ENCODE data around the gene FLNC. TPM values are rescaled to one million over a fixed set of nuclear protein-coding genes. Genes with fewer than 3 reads are reported as not detected.
A peak's percentile ranks its signal among the peaks of the same experiment; 100 is the strongest.

FLNC gene
- total and polyA plus RNA-seq, 2 experiments from 2014 or later = 74.0 to 304 TPM

DNA sequence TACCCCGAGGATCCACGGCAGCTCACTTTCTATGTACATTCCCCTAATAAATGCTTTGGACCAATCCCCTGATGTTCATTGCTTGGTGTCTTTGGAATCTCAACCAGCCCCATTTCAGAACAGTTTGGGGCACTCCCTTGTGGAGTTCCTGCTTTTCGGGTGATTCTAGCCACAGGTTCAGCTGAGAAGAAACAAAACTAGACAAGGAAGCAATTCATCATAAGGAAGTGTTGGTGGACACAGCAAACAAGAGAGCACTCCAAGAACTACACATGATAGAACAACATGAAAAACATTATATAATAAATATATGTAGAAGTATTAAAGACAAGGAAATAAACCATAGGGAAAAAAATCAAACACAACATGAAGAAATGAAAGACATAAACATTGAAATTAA, 44.5 kb upstream of the FLNC start:
- no peak overlapping the region for H3K4me3 ChIP-seq
- no peak overlapping the region for H3K9ac ChIP-seq
- in situ Hi-C loops (cut with MboI) = no loop called here
- no peaks in the 10 kb centered on the region for H4K20me1 ChIP-seq (ENCODE audit: insufficient read depth)
- no peaks in the 10 kb centered on the region for H3K9me2 ChIP-seq (ENCODE audit: insufficient read depth)
- H3K79me2 ChIP-seq (ENCODE audit: insufficient read depth) = no peaks in the 10 kb centered on the region
- TF ChIP-seq EZH2phosphoT487 (IDR thresholded peaks at IDR 0.05; ENCODE audit: insufficient read depth, low read depth) (no peak), EZH2 (IDR thresholded peaks at IDR 0.05; ENCODE audit: insufficient read depth, poor library complexity, severe bottlenecking) (no peak)
- H2AFZ ChIP-seq = no peak overlapping the region
- no peak overlapping the region for H3K27ac ChIP-seq
- H3F3A ChIP-seq (ENCODE audit: insufficient read depth) = peaks cover 32% of the 10 kb centered on the region
- H3K4me2 ChIP-seq (ENCODE audit: unreplicated experiment) = no peak overlapping the region
- 79 to 86% methylated on average over 3 of the region's 3 CpGs for WGBS, 2 experiments (ENCODE audit: low coverage in 1 of 2, low lambda C conversion rate in 2 of 2, missing lambda C conversion rate in 2 of 2)
- H3K36me3 ChIP-seq (ENCODE audit: low read depth) = no peaks in the 10 kb centered on the region
- no peaks in the 10 kb centered on the region for H3K27me3 ChIP-seq (replicated peaks; ENCODE audit: insufficient read depth)
- H3K9me3 ChIP-seq (ENCODE audit: low read depth) = no peaks in the 10 kb centered on the region
- no peak for DNase-seq
- H3K4me1 ChIP-seq (ENCODE audit: insufficient read depth) = peaks cover 15% of the 10 kb centered on the region

DNA sequence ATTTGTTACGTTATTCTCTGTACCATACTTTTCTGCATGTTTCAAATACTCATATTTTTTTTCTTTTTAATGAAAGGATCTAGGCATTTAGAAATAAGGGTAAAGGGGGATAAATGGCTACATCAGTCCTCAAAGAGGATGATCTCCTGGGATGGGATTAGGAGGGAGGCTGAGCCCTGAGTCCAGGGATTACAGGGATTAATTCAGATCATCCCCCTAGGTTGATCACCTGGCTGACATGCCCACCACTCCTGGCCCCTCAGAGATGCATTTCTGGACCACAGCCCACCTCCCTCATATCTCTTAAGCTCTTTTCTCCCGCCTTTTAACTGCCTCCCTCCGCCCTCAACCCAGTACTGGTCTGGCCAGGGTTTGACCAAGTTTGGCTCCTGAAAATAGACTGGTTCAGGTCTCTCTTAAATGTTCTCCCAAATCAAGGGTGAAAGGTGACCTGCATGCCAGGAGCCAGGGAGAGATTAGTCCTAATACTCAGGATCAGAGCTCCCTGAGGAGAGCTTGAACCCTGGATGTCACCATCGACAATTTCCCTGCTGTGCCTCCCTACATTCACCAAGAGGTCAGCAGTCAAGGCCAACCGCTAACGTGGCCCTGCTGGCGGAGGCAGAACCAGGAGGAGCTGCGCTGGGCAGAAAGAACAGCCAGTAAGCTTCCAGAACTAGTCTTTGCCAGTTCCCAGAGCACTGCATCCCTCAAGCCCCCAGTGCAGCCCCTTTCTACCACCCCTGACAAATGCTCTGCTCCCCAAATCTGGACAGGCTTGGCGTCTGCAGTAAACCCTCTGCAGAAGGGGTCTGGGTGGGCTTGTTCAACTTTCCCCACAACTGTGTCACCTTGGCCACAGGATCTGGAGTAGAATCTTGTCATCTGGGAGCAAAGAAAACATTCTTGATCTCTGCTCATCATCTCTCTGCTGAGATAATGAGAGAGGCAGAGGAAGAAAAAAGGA, 41.5 kb upstream of the FLNC start:
- H3K27ac ChIP-seq = no peak overlapping the region
- no peak overlapping the region for H2AFZ ChIP-seq
- peaks cover 8% of the 10 kb centered on the region; the same call in 1 of the 2 replicates for H3F3A ChIP-seq (ENCODE audit: insufficient read depth)
- no peaks in the 10 kb centered on the region for H3K27me3 ChIP-seq (replicated peaks; ENCODE audit: insufficient read depth)
- H3K4me3 ChIP-seq = no peak overlapping the region
- H3K4me1 ChIP-seq (ENCODE audit: insufficient read depth) = no peaks in the 10 kb centered on the region; the same call in 1 of the 2 replicates
- in situ Hi-C loops (cut with MboI) = no loop called here
- TF ChIP-seq EZH2 (IDR thresholded peaks at IDR 0.05; ENCODE audit: insufficient read depth, poor library complexity, severe bottlenecking) (no peak), EZH2phosphoT487 (IDR thresholded peaks at IDR 0.05; ENCODE audit: insufficient read depth, low read depth) (no peak)
- DNase-seq = no peak
- no peaks in the 10 kb centered on the region for H3K79me2 ChIP-seq (ENCODE audit: insufficient read depth)
- H4K20me1 ChIP-seq (ENCODE audit: insufficient read depth) = no peaks in the 10 kb centered on the region
- H3K4me2 ChIP-seq (ENCODE audit: unreplicated experiment) = no peak overlapping the region
- no peaks in the 10 kb centered on the region for H3K9me3 ChIP-seq (ENCODE audit: low read depth)
- WGBS, 2 experiments (ENCODE audit: low coverage in 1 of 2, low lambda C conversion rate in 2 of 2, missing lambda C conversion rate in 2 of 2) = 79 to 80% methylated on average over 9 of the region's 9 CpGs
- H3K36me3 ChIP-seq (ENCODE audit: low read depth) = no peaks in the 10 kb centered on the region
- no peaks in the 10 kb centered on the region for H3K9me2 ChIP-seq (ENCODE audit: insufficient read depth)
- no peak overlapping the region for H3K9ac ChIP-seq

DNA sequence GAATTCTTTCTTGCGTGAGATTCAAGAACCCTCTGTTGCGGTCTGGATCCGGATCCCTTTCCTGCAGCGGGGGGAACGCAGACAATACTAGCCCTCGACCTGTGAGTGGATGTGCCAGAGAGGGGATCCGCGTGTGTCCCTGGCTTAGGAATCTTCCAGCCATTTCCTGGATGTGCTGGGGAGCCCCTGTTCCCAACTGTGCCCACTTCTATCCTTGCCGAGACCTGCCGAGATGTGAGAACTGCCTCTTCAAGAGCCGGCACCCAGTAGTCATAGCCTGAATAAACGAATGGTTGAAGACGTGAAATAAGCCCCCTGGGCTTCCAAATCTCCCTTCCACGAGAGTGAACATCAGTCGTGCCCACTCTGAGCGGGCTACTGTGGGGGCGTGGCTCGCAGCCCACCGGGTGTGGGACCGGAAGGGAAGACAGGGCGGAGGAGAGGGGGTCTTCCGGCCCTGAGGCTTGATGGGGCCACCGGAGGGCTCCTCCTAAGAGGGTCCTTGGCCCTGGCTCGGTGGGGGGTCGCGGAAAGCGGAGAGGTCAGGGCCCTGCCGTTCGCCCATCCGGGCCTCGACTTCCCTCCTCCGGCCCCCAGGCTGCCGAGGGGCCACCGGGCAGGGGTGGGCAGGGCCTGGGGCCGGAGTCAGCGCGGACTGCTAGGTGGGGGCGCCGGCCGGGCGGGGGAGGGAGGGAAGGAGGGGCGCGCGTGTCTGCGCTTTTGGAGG, 39.7 kb upstream of the FLNC start:
- Histone ChIP-seq H4K20me1 (ENCODE audit: insufficient read depth) (no peaks in the 10 kb centered on the region), H3K79me2 (ENCODE audit: insufficient read depth) (no peaks in the 10 kb centered on the region), H3K27me3 (replicated peaks; ENCODE audit: insufficient read depth) (no peaks in the 10 kb centered on the region), H3K4me1 (ENCODE audit: insufficient read depth) (no peaks in the 10 kb centered on the region), H3K9me3 (ENCODE audit: low read depth) (no peaks in the 10 kb centered on the region), H3K9me2 (ENCODE audit: insufficient read depth) (no peaks in the 10 kb centered on the region), H2AFZ (peak overlapping the region; percentile 84), H3K36me3 (ENCODE audit: low read depth) (no peaks in the 10 kb centered on the region), H3K4me3 (peak overlapping the region; percentile 75), H3K9ac (peak overlapping the region; percentile 65), H3K4me2 (ENCODE audit: unreplicated experiment) (peak overlapping the region; percentile 78), H3K27ac (no peak overlapping the region), H3F3A (ENCODE audit: insufficient read depth) (peaks cover 9% of the 10 kb centered on the region; the same call in 1 of the 2 replicates)
- in situ Hi-C loops (cut with MboI) = no loop called here
- DNase-seq = no peak
- no peak for TF ChIP-seq EZH2phosphoT487 (IDR thresholded peaks at IDR 0.05; ENCODE audit: insufficient read depth, low read depth)
- no peak for TF ChIP-seq EZH2 (IDR thresholded peaks at IDR 0.05; ENCODE audit: insufficient read depth, poor library complexity, severe bottlenecking)
- 16 to 20% methylated on average over 29 to 44 of the region's 45 CpGs for WGBS, 2 experiments (ENCODE audit: low coverage in 1 of 2, low lambda C conversion rate in 2 of 2, missing lambda C conversion rate in 2 of 2)

DNA sequence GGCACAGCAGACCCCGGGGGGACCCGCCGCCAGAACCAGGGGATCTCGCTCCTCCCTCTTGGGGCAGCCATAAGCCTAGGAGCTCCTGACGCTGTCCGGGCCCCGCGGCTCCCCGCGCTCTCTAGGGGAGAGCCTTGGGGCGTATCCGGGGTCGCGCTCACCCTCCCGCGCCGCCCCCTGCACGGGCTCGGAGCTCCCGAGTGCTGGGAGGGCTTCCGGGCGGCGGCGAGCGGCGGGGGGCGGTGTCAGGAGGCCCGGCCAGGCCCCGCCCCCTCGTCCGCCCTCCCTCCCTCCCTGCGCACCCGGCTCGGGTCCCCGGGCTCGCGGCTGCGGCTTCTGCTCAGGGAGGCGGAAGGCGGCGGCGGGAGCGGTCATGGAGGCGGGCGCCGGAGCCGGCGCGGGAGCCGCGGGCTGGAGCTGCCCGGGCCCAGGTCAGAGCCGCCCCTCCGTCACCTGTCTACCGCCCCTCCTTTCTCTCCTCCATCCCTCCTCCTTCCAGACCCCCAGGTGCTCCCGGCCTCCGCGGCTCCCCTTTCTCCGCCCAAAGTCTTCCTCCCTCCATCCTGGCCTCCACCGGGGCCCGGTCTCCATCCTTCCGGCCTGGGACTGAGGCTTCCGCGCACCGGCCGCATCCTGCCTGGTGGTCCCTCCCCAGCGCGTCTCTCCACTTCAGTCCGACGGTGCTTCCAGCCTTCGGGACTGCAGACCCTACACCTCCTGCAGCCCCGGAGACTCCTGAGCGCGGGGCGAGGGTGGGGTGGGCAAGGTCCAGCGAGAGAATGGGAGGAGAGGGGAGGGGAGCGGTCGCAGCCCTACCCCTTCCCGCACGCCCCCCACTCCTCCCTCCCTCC, 38.9 kb upstream of the FLNC start, which contains the start of gene CCDC136:
Gene CCDC136 (plus strand): TSS at position 848 of the 851 bp plus-strand sequence. CDS start 444 bp downstream, outside the sequence.
- H3K36me3 ChIP-seq (ENCODE audit: low read depth) = no peaks in the 10 kb centered on the region
- TF ChIP-seq EZH2phosphoT487 (IDR thresholded peaks at IDR 0.05; ENCODE audit: insufficient read depth, low read depth) (no peak), EZH2 (IDR thresholded peaks at IDR 0.05; ENCODE audit: insufficient read depth, poor library complexity, severe bottlenecking) (no peak)
- WGBS, 2 experiments (ENCODE audit: low coverage in 1 of 2, low lambda C conversion rate in 2 of 2, missing lambda C conversion rate in 2 of 2) = 0 to 2% methylated on average over 27 to 65 of the region's 80 CpGs
- H4K20me1 ChIP-seq (ENCODE audit: insufficient read depth) = no peaks in the 10 kb centered on the region
- peak within 1 kb of the TSS; percentile 84 for H2AFZ ChIP-seq
- H3K4me3 ChIP-seq = peak within 1 kb of the TSS; percentile 75
- no peaks in the 10 kb centered on the region for H3K9me2 ChIP-seq (ENCODE audit: insufficient read depth)
- peak within 1 kb of the TSS; percentile 65 for H3K9ac ChIP-seq
- H3F3A ChIP-seq (ENCODE audit: insufficient read depth) = peaks cover 18% of the 10 kb centered on the region; the same call in 1 of the 2 replicates
- no peaks in the 10 kb centered on the region for H3K27me3 ChIP-seq (replicated peaks; ENCODE audit: insufficient read depth)
- no peak within 1 kb of the TSS for H3K27ac ChIP-seq
- H3K9me3 ChIP-seq (ENCODE audit: low read depth) = no peaks in the 10 kb centered on the region
- peak within 1 kb of the TSS; percentile 78 for H3K4me2 ChIP-seq (ENCODE audit: unreplicated experiment)
- no peaks in the 10 kb centered on the region for H3K79me2 ChIP-seq (ENCODE audit: insufficient read depth)
- H3K4me1 ChIP-seq (ENCODE audit: insufficient read depth) = peaks cover 8% of the 10 kb centered on the region; the same call in 1 of the 2 replicates
- peak; percentile 80 for DNase-seq
- in situ Hi-C loops (cut with MboI) = no loop called here
